Testis (tissue), 2 donors: ENCODE measurements around the gene PARD6B.

Experiments
- POLR2A ChIP-seq: fragments of 450-650 bp; IDR thresholded peaks from one replicate; pipeline ENCODE4 v1.6.1; 2017; ENCODE audit warnings: antibody characterized with exemption, mild to moderate bottlenecking, moderate library complexity
- TF ChIP-seq, protein P1 (sequence below), 3 experiments: fragments of 450-650 bp in 2 of 3; fragments of 200-600 bp in 1 of 3; sonication (generic) in 1 of 3; IDR thresholded peaks; one replicate each; pipeline ENCODE4 v1.5.1; 2016 to 2019; ENCODE audit warnings: antibody characterized with exemption in 3 of 3, mild to moderate bottlenecking in 2 of 3, moderate library complexity in 1 of 3

DNA sequence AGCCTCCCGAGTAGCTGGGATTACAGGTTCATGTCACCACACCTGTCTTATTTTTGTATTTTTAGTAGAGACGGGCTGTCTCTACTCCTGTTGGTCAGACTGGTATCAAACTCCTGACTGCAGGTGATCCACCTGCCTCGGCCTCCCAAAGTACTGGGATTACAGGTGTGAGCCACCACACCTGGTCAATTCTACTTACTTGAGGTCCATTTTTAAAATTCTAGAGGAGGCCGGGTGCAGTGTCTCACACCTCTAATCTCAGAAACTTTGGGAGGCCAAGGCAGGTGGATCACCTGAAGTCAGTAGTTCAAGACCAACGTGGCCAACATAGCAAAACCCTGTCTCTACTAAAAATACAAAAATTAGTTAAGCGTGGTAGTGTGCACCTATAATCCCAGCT, 47.8 kb upstream of the PARD6B start:
- TF ChIP-seq, protein P1, sequence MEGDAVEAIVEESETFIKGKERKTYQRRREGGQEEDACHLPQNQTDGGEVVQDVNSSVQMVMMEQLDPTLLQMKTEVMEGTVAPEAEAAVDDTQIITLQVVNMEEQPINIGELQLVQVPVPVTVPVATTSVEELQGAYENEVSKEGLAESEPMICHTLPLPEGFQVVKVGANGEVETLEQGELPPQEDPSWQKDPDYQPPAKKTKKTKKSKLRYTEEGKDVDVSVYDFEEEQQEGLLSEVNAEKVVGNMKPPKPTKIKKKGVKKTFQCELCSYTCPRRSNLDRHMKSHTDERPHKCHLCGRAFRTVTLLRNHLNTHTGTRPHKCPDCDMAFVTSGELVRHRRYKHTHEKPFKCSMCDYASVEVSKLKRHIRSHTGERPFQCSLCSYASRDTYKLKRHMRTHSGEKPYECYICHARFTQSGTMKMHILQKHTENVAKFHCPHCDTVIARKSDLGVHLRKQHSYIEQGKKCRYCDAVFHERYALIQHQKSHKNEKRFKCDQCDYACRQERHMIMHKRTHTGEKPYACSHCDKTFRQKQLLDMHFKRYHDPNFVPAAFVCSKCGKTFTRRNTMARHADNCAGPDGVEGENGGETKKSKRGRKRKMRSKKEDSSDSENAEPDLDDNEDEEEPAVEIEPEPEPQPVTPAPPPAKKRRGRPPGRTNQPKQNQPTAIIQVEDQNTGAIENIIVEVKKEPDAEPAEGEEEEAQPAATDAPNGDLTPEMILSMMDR (IDR thresholded peaks at IDR 0.05): no peak
- TF ChIP-seq POLR2A: no peak
